DOHH2 (cell line): ENCODE results near the gene TRPC1.
"Not testable (repeated sequence)": the region's sequence is repeated elsewhere in the genome, so short reads cannot be mapped to it uniquely, and the experiment has no call there.

Experiments
- H3F3A ChIP-seq: fragments of 200-600 bp; sonication (generic), shearing (Covaris generic); 2 replicates; pipeline ENCODE4 v1.6.0; 2016; ENCODE audit warnings: antibody characterized with exemption, mild to moderate bottlenecking; ENCODE audit not compliant: control insufficient read depth, insufficient read depth
- H3K27ac ChIP-seq: fragments of 200-600 bp; sonication (generic); 2 replicates; pipeline ENCODE4 v1.5.1; 2014; ENCODE audit warnings: low read depth, mild to moderate bottlenecking, low read length, moderate library complexity
- H3K27me3 ChIP-seq: fragments of 200-600 bp; sonication (generic); 2 replicates; pipeline ENCODE4 v1.6.1; 2014; ENCODE audit warnings: mild to moderate bottlenecking, low read length, mixed read lengths; ENCODE audit not compliant: control insufficient read depth
- H3K36me3 ChIP-seq: fragments of 200-600 bp; sonication (generic); 2 replicates; pipeline ENCODE4 v1.6.1; 2014; ENCODE audit warnings: mild to moderate bottlenecking, low read length, moderate library complexity, mixed read lengths; ENCODE audit not compliant: control insufficient read depth
- H3K4me1 ChIP-seq: fragments of 200-600 bp; sonication (generic); 2 replicates; pipeline ENCODE4 v1.6.1; 2014; ENCODE audit warnings: mild to moderate bottlenecking, low read length, mixed read lengths; ENCODE audit not compliant: control insufficient read depth
- H3K4me2 ChIP-seq: fragments of 200-600 bp; sonication (generic); 2 replicates; pipeline ENCODE4 v1.6.0; 2014; ENCODE audit warnings: mild to moderate bottlenecking, low read length, moderate library complexity
- H3K4me3 ChIP-seq: fragments of 200-600 bp; sonication (generic); 2 replicates; pipeline ENCODE4 v1.5.1; 2014; ENCODE audit warnings: mild to moderate bottlenecking, low read length, mixed read lengths
- H3K79me2 ChIP-seq: fragments of 200-600 bp; sonication (generic); 2 replicates; pipeline ENCODE4 v1.6.1; 2014; ENCODE audit warnings: mild to moderate bottlenecking, low read length, mixed read lengths; ENCODE audit not compliant: control insufficient read depth
- H3K9me2 ChIP-seq: fragments of 200-600 bp; sonication (generic); replicated peaks from 2 replicates; pipeline ENCODE4 v1.6.1; 2014; ENCODE audit warnings: mild to moderate bottlenecking, low read length, mixed read lengths; ENCODE audit not compliant: control insufficient read depth
- H3K9me3 ChIP-seq: fragments of 200-600 bp; sonication (generic); 2 replicates; pipeline ENCODE4 v1.6.1; 2014; ENCODE audit warnings: antibody characterized with exemption, low read length, mixed read lengths; ENCODE audit not compliant: control insufficient read depth, insufficient read depth
- H4K20me1 ChIP-seq: fragments of 200-600 bp; sonication (generic); 2 replicates; pipeline ENCODE4 v1.6.0; 2014; ENCODE audit warnings: low read depth, mild to moderate bottlenecking, antibody characterized with exemption, low read length, moderate library complexity; ENCODE audit not compliant: control insufficient read depth, insufficient read depth
- EZH2phosphoT487 ChIP-seq: fragments of 200-600 bp; sonication (generic); IDR thresholded peaks from 2 replicates; pipeline ENCODE4 v1.6.1; 2017; ENCODE audit warnings: borderline replicate concordance, mild to moderate bottlenecking, antibody characterized with exemption, low read length, moderate library complexity, mixed read lengths
- TF ChIP-seq, protein P1 (sequence below): fragments of 200-600 bp; sonication (generic); IDR thresholded peaks from one replicate; pipeline ENCODE4 v1.5.1; 2014; ENCODE audit warnings: antibody characterized with exemption, mild to moderate bottlenecking, low read depth, low read length; ENCODE audit not compliant: poor library complexity, severe bottlenecking

Gene TRPC1

DNA sequence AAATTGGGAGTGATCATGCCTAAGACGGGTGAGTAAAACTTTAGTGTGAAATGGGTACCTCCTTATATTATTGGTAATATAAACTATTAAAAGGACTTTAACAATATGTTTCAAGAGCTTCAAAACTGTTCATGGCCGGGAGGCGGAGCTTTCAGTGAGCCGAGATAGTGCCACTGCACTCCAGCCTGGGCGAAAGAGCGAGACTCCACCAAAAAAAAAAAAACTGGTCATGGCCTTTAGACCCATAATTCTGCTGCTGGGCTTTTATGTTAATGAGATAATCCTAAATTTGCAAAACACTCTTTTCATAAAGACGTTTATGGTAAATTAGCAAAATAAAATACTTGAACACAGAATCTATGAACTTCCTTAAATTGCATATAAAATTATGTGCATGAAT, 22.8 kb downstream of the TRPC1 start:
- no peaks in the 10 kb centered on the region for H3K4me1 ChIP-seq
- H3K27ac ChIP-seq: no peak overlapping the region
- H3K9me2 ChIP-seq: no peaks in the 10 kb centered on the region
- no peaks in the 10 kb centered on the region for H4K20me1 ChIP-seq
- H3K79me2 ChIP-seq: no peaks in the 10 kb centered on the region
- TF ChIP-seq EZH2phosphoT487: no peak
- TF ChIP-seq, protein P1, sequence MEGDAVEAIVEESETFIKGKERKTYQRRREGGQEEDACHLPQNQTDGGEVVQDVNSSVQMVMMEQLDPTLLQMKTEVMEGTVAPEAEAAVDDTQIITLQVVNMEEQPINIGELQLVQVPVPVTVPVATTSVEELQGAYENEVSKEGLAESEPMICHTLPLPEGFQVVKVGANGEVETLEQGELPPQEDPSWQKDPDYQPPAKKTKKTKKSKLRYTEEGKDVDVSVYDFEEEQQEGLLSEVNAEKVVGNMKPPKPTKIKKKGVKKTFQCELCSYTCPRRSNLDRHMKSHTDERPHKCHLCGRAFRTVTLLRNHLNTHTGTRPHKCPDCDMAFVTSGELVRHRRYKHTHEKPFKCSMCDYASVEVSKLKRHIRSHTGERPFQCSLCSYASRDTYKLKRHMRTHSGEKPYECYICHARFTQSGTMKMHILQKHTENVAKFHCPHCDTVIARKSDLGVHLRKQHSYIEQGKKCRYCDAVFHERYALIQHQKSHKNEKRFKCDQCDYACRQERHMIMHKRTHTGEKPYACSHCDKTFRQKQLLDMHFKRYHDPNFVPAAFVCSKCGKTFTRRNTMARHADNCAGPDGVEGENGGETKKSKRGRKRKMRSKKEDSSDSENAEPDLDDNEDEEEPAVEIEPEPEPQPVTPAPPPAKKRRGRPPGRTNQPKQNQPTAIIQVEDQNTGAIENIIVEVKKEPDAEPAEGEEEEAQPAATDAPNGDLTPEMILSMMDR: no peak
- no peaks in the 10 kb centered on the region for H3K9me3 ChIP-seq
- no peaks in the 10 kb centered on the region for H3K27me3 ChIP-seq
- H3F3A ChIP-seq: no peaks in the 10 kb centered on the region
- H3K4me2 ChIP-seq: no peak overlapping the region
- no peak overlapping the region for H3K4me3 ChIP-seq
- H3K36me3 ChIP-seq: no peaks in the 10 kb centered on the region

DNA sequence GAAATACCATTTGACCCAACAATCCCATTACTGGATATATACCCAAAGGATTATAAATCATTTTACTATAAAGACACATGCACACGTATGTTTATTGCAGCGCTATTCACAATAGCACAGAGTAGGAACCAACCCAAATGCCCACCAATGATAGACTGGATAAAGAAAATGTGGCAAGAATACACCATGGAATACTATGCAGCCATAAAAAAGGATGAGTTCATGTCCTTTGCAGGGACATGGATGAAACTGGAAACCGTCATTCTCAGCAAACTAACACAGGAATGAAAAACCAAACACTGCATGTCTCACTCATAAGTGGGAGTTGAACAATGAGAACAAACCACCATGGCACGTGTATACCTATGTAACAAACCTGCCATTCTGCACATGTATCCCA, 26.7 kb downstream of the TRPC1 start:
- H3F3A ChIP-seq, H4K20me1 ChIP-seq, H3K9me3 ChIP-seq, H3K4me2 ChIP-seq, H3K4me1 ChIP-seq, H3K36me3 ChIP-seq, H3K27me3 ChIP-seq, H3K27ac ChIP-seq, H3K9me2 ChIP-seq, H3K79me2 ChIP-seq, H3K4me3 ChIP-seq: not testable (repeated sequence)

DNA sequence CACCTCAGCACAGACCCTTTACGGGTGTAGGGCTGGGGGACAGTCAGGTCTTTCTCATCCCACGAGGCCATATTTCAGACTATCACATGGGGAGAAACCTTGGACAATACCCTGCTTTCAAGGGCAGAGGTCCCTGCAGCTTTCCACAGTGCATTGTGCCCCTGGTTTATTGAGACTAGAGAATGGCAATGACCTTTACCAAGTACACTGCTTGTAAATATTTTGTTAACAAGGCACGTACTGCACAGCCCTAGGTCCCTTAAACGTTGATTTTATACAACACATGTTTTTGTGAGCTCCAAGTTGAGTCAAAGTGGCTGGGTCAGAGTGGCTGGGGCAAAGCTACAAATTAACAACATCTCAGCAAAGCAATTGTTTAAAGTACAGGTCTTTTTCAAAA, 28.8 kb downstream of the TRPC1 start:
- H3K4me3 ChIP-seq, H3K4me1 ChIP-seq, H3F3A ChIP-seq, H3K27me3 ChIP-seq, H3K36me3 ChIP-seq, H3K4me2 ChIP-seq, H4K20me1 ChIP-seq, H3K9me3 ChIP-seq, H3K79me2 ChIP-seq, H3K9me2 ChIP-seq, H3K27ac ChIP-seq: not testable (repeated sequence)

DNA sequence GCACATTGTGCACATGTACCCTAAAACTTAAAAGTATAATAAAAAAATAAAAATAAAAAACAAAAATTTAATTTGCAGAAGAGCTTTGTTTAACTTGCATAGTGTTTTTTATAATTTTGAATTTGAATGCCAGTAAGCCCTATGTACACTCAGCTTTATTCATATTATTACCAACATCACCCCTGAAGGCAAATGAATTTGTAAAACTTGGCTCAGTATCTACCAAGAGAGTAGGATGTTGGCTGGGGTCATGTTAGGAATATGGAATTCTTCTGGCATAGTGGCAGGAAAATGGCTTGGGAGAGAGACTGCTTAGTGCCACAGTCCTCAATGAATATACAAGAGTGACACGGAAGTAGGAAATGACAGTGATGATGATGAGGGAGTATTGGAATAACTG, 30.7 kb downstream of the TRPC1 start:
- Histone ChIP-seq H3F3A (no peaks in the 10 kb centered on the region), H3K4me3 (no peak overlapping the region), H3K9me2 (no peaks in the 10 kb centered on the region; the same call in 1 of the 2 replicates), H3K4me2 (no peak overlapping the region), H3K79me2 (no peaks in the 10 kb centered on the region), H3K36me3 (no peaks in the 10 kb centered on the region), H3K4me1 (no peaks in the 10 kb centered on the region), H3K9me3 (no peaks in the 10 kb centered on the region), H4K20me1 (no peaks in the 10 kb centered on the region), H3K27ac (no peak overlapping the region), H3K27me3 (no peaks in the 10 kb centered on the region)
- no peak for TF ChIP-seq EZH2phosphoT487
- TF ChIP-seq, protein P1: no peak
